Hair follicular keratinocyte (primary cell): Measurements from ENCODE around the gene TIPIN. TPM values are rescaled to one million over a fixed set of nuclear protein-coding genes. Genes with fewer than 3 reads are reported as not detected.

Experiments
- total RNA-seq: library from RNA; depleted of rRNA; stranded (reverse); fragments of >200 nt; gene quantifications from 2 replicates; pipeline ENCODE4 v1.2.3, GENCODE V29; 2015

Gene TIPIN, protein sequence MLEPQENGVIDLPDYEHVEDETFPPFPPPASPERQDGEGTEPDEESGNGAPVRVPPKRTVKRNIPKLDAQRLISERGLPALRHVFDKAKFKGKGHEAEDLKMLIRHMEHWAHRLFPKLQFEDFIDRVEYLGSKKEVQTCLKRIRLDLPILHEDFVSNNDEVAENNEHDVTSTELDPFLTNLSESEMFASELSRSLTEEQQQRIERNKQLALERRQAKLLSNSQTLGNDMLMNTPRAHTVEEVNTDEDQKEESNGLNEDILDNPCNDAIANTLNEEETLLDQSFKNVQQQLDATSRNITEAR
- 5.8 and 13.3 TPM in 2 replicates for total RNA-seq

DNA sequence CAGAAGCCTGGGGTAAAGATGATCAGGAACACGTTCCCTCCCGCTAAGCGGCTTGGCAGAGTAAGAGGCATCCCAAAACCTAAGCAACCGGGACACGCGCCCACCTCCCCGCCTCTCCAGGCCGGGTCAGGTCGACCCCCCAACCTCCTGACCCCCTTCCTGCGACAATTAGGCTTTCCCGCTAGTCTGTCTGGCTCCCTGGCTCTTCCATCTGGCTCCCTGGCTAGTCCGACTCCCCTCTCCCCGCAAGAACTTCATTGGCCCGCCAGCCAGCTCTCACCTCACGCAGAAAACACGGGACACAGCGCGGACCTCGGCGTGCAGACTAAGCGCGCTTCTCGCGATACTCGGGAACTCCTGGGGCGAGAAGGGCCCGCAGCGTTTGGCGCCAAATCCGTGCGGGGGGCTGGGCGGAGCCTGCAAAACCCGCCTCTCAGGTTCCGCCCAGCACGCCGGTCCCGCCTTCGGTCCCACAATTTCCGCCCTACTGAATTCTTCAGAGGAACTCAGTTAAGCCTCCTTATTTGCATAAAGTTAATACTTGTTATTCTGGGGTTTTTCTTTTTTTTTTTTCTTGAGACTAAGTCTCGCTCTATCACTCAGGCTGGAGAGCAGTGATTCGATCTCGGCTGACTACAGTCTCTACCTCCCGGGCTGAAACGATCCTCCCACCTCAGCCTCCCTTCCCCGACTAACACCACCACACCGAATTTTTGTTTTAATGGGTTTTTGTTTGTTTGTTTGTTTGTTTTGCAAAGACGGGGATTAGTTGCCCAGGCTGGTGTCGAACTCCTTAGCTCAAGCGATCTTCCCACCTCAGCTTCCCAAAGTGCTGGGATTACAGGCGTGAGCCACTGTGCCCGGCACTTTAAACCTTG, at the start of gene TIPIN:
TIPIN (minus strand) TSS at position 327 of the 878 bp plus-strand sequence. CDS start 3,738 bp downstream, outside the sequence.

GRCh38 chr15:66386204-66387123, 30.0 kb upstream of the TIPIN start, which contains the start of gene MAP2K1:
Gene MAP2K1 (plus strand): TSS chr15:66386912. CDS start chr15:66387348, 436 bp downstream.

DNA sequence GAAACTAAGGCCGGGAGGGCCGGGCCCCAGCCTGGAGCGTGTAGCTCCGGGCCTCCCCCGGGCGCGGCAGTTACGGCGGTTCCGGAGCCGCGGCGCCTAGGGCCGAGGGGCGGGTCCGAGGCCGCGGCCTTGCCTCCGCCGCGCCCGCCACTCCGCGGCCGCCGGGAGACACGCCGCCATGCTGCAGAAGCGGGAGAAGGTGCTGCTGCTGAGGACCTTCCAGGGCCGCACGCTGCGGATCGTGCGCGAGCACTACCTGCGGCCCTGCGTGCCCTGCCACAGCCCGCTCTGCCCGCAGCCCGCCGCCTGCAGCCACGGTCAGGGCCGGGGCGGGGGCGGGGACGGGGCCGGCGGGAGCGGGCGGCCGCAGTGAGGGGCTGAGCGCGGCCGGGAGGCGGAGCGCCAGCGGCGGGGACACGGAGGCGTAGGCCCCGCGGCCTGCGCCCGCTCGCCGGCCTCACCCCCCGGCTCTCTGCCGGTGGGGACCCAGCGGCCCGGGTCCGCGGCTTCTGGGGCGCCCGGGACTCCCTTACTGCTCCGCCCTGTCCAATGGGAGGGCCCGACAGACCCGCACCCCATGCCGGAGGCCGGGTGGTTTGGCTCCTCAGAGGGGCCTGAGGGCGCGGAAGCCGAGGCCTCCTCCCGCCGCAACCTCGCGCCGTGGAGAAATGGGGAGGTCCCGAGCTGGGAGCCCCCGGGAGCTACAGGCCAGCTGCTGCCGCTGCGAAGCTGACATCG, 62.9 kb downstream of the TIPIN start, which contains the start of gene DIS3L:
DIS3L (plus strand) TSS at position 150 of the 738 bp plus-strand sequence; CDS start at position 179, 29 bp downstream.

Other genes starting within 250 kb of the TIPIN start
- gene MEGF11, start 102.9 kb downstream of the TIPIN start, total RNA-seq: not detected in 2 replicates
- gene DIS3L, start 63.1 kb downstream of the TIPIN start, total RNA-seq: 8.0 and 26.2 TPM in 2 replicates
- 58.9 and 70.3 TPM in 2 replicates for gene MAP2K1, start 30.2 kb upstream of the TIPIN start, total RNA-seq
- gene SNAPC5, start 141.1 kb upstream of the TIPIN start, total RNA-seq: 14.8 and 23.0 TPM in 2 replicates
- 5,458 and 7,422 TPM in 2 replicates for gene RPL4, start 148.2 kb upstream of the TIPIN start, total RNA-seq
- 10.3 and 27.0 TPM in 2 replicates for gene ZWILCH, start 148.6 kb upstream of the TIPIN start, total RNA-seq
- not detected in 2 replicates for gene LCTL, start 209.3 kb upstream of the TIPIN start, total RNA-seq